A549 (cell line): ENCODE measurements around the gene UBL7. TPM values are rescaled to one million over a fixed set of nuclear protein-coding genes. Genes with fewer than 3 reads are reported as not detected.

Experiments
- ATAC-seq, 2 experiments: fragments of 200-7000 bp in 1 of 2; fragments of >200 bp in 1 of 2; cut with Nextera tagmentation in 1 of 2; cut with Tn5 transposase in 1 of 2; 3 replicates each; pipeline versions ENCODE4 v1.8.0 to v1.9.1; 2018 to 2020; ENCODE audit warnings: mild to moderate bottlenecking in 1 of 2, moderate library complexity in 1 of 2
- CTCF ChIA-PET: fragments of 300-600 bp; sonication (Branson Sonifier 250); formaldehyde crosslinking; extraction: SDS; loops from one replicate; lab custom pipeline; 2021; ENCODE audit warnings: antibody characterized with exemption, inconsistent platforms; lab: Yijun Ruan, JAX
- POLR2A ChIA-PET: fragments of 350-600 bp; formaldehyde crosslinking; extraction: SDS; loops from one replicate; lab custom pipeline; 2021; ENCODE audit warnings: antibody characterized with exemption, inconsistent platforms; lab: Yijun Ruan, JAX
- DNase-seq, 2 experiments: peaks; one replicate each; pipeline versions ENCODE4 v3.0.0 to v3.0.0-alpha.2; 2011 to 2016; ENCODE audit warnings: low read depth in 1 of 2, low spot score in 1 of 2
- FAIRE-seq: peaks from 2 replicates; lab custom pipeline; 2011; peaks lifted over from hg19 to GRCh38; lab: Jason Lieb, UNC
- H3K27ac ChIP-seq, 2 experiments: fragments of >200 bp; sonication (Bioruptor Twin); formaldehyde crosslinking; 3 replicates each; pipeline ENCODE4 v1.5.1; 2016 to 2017
- H3K4me1 ChIP-seq: fragments of >200 bp; sonication (Bioruptor Twin); formaldehyde crosslinking; 3 replicates; pipeline ENCODE4 v1.6.1; 2016
- H3K4me2 ChIP-seq: fragments of >200 bp; sonication (Bioruptor Twin); formaldehyde crosslinking; 3 replicates; pipeline ENCODE4 v1.6.1; 2016
- H3K4me3 ChIP-seq: fragments of >200 bp; sonication (Bioruptor Twin); formaldehyde crosslinking; 3 replicates; pipeline ENCODE4 v1.5.1; 2016
- H3K9me3 ChIP-seq: fragments of >200 bp; sonication (Bioruptor Twin); formaldehyde crosslinking; 3 replicates; pipeline ENCODE4 v1.6.1; 2016
- CEBPB ChIP-seq, 2 experiments: fragments of >200 bp in 1 of 2; sonication (Bioruptor Twin) in 1 of 2; formaldehyde crosslinking in 1 of 2; IDR thresholded peaks; 2 replicates each; pipeline ENCODE4 v1.6.1; 2012 to 2016
- CHD2 ChIP-seq: fragments of 150-350 bp; IDR thresholded peaks from 2 replicates; pipeline ENCODE4 v1.6.1; 2014; ENCODE audit warnings: low read length; ENCODE audit not compliant: partially characterized antibody
- CHD4 ChIP-seq: fragments of 200-600 bp; sonication (generic); IDR thresholded peaks from 2 replicates; pipeline ENCODE4 v1.6.1; 2016; ENCODE audit warnings: antibody characterized with exemption, mild to moderate bottlenecking, borderline replicate concordance
- CTCF ChIP-seq: fragments of >200 bp; sonication (Bioruptor Twin); formaldehyde crosslinking; IDR thresholded peaks from 3 replicates; pipeline ENCODE4 v1.5.1; 2016
- EP300 ChIP-seq, 2 experiments: fragments of >200 bp; sonication (Bioruptor Twin); formaldehyde crosslinking; IDR thresholded peaks; 2 replicates in 1 of 2; 3 replicates in 1 of 2; pipeline ENCODE4 v1.6.1; 2016 to 2017
- FOSL2 ChIP-seq, 2 experiments: fragments of 450-650 bp in 1 of 2; fragments of >200 bp in 1 of 2; sonication (Bioruptor Twin) in 1 of 2; formaldehyde crosslinking; IDR thresholded peaks; 2 replicates each; pipeline versions ENCODE4 v1.5.0 to v1.6.1; 2016 to 2020; ENCODE audit warnings: mild to moderate bottlenecking in 1 of 2, moderate library complexity in 1 of 2
- HOXA7 ChIP-seq: fragments of 250-450 bp; sonication (Bioruptor Pico); IDR thresholded peaks from 2 replicates; pipeline ENCODE4 v1.5.0; 2020; ENCODE audit warnings: mild to moderate bottlenecking, moderate library complexity
- JUN ChIP-seq, 2 experiments: fragments of >200 bp; sonication (Bioruptor Twin); formaldehyde crosslinking; IDR thresholded peaks; 2 replicates in 1 of 2; 3 replicates in 1 of 2; pipeline ENCODE4 v1.6.1; 2016 to 2017
- JUNB ChIP-seq: fragments of >200 bp; sonication (Bioruptor Twin); formaldehyde crosslinking; IDR thresholded peaks from 2 replicates; pipeline ENCODE4 v1.6.1; 2016
- MAX ChIP-seq: IDR thresholded peaks from 2 replicates; pipeline ENCODE4 v1.6.1; 2012
- RAD21 ChIP-seq, 2 experiments: fragments of >200 bp in 1 of 2; sonication (Bioruptor Twin) in 1 of 2; formaldehyde crosslinking in 1 of 2; IDR thresholded peaks in 1 of 2; conservative IDR thresholded peaks in 1 of 2; 2 replicates in 1 of 2; 3 replicates in 1 of 2; pipeline ENCODE4 v1.6.1; 2012 to 2018; ENCODE audit warnings: inconsistent platforms in 1 of 2
- RFX5 ChIP-seq: fragments of 450-650 bp; IDR thresholded peaks from 2 replicates; pipeline ENCODE4 v1.7.1; 2014; ENCODE audit warnings: antibody characterized with exemption, mild to moderate bottlenecking, moderate library complexity
- RNF2 ChIP-seq: fragments of 200-600 bp; sonication (generic); IDR thresholded peaks from 2 replicates; pipeline ENCODE4 v1.6.1; 2016; ENCODE audit warnings: low read depth, mild to moderate bottlenecking, antibody characterized with exemption, moderate library complexity, borderline replicate concordance
- TFCP2L1 ChIP-seq: fragments of 250-450 bp; sonication (Bioruptor Pico); IDR thresholded peaks from 2 replicates; pipeline ENCODE4 v1.5.0; 2021; ENCODE audit warnings: mild to moderate bottlenecking
- WGBS: methylation state at CpG from one replicate; pipeline ENCODE4 v1.1.6; 2017; ENCODE audit errors: missing lambda C conversion rate; 5-methylcytosine and 5-hydroxymethylcytosine counted together
- polyA plus RNA-seq, 4 experiments: library from polyadenylated mRNA; depleted of rRNA in 3 of 4; stranded (reverse); fragments of >200 nt; fragmentation: RNase III in 1 of 4; extraction: RNeasy Plus Mini Kit Qiagen cat#74134 plus additional on column Dnase treatment in 1 of 4; gene quantifications; 2 replicates in 3 of 4; 3 replicates in 1 of 4; pipeline ENCODE4 v1.2.3, GENCODE V29; 2011 to 2017
- small RNA-seq, 6 experiments: library from RNA; depleted of rRNA; stranded (forward); fragments of <200 nt; gene quantifications; one replicate each; pipeline ENCODE3, GENCODE V24; 2012

UBL7 gene
- polyA plus RNA-seq, 2 of the 4 experiments (the other 2 are of a cell fraction), result 32.6 to 48.5 TPM

- 71% methylated on average over 7 of the region's 9 CpGs for WGBS
- Histone ChIP-seq H3K4me3 (no peak overlapping the region), H3K4me1 (peaks cover 22% of the 10 kb centered on the region), H3K27ac (peak overlapping the region; percentile 47 to 80; a peak in 5 of 6 replicates), H3K9me3 (no peaks in the 10 kb centered on the region), H3K4me2 (peak overlapping the region; percentile 61)
- FAIRE-seq, result no peak
- TF ChIP-seq MAX, result peak; percentile 29; the same call in 1 of the 2 replicates
- TF ChIP-seq FOSL2 (IDR thresholded peaks at IDR 0.05), result 0 out of 2 replicates have a peak, but pooled peaks have one; percentile 8
- peak; percentile 81 for TF ChIP-seq FOSL2 (CRISPR knock-in tag; IDR thresholded peaks at IDR 0.05)
- TF ChIP-seq RNF2, result no peak
- TF ChIP-seq JUNB, result peak; percentile 45
- TF ChIP-seq CHD2, result no peak
- peak; percentile 61 to 69 for DNase-seq
- ATAC-seq, result peak; percentile 74 to 83
- CTCF ChIA-PET, result interaction anchor here (0.8 to 2.0 kb wide), 6 partner anchors 11 to 43 kb away, joined by 3 to 7 read pairs (median 4); partner anchors contain the start of gene SEMA7A
- POLR2A ChIA-PET, result no interaction called here
Measured at GRCh38 chr15:74396445-74397238, 64.3 kb downstream of the UBL7 start.

GRCh38 chr15:74396146-74396438 lies 64.9 kb downstream of the UBL7 start:
- no peak overlapping the region; the same call in 2 of the 3 replicates for H3K4me2 ChIP-seq
- no peak for FAIRE-seq

More at GRCh38 chr15:74396146-74396438, 64.9 kb downstream of the UBL7 start:
- peaks cover 22% of the 10 kb centered on the region for H3K4me1 ChIP-seq
- DNase-seq, result no peak
- TF ChIP-seq CEBPB (IDR thresholded peaks at IDR 0.05) (no peak), EP300 (IDR thresholded peaks at IDR 0.05) (no peak), HOXA7 (CRISPR knock-in tag) (no peak), JUN (IDR thresholded peaks at IDR 0.05) (no peak), TFCP2L1 (CRISPR knock-in tag) (no peak), RFX5 (no peak), RAD21 (conservative IDR thresholded peaks at IDR 0.05 in 1 of 2, IDR thresholded peaks at IDR 0.05 in 1 of 2) (no peak), CHD4 (no peak), CTCF (no peak)
- TF ChIP-seq, all 56 proteins: peak for 0
- ATAC-seq, result no peak
- POLR2A ChIA-PET, result interaction anchor here (0.5 kb wide), 1 partner anchor 793 kb away, joined by 4 read pairs; no protein-coding TSS in a partner anchor
- CTCF ChIA-PET, result interaction anchor here (1.2 to 2.0 kb wide), 5 partner anchors 10 to 43 kb away, joined by 4 to 9 read pairs (median 5); partner anchors contain the start of gene SEMA7A
- H3K4me3 ChIP-seq, result no peak overlapping the region
- H3K9me3 ChIP-seq, result no peaks in the 10 kb centered on the region
- peak overlapping the region in 1 of 2 experiments; percentile 80; a peak in 2 of 6 replicates for H3K27ac ChIP-seq
- WGBS, result 74% methylated on average over 6 of the region's 10 CpGs

Small RNAs within 50 kb of the gene (small RNA-seq; reads per million reads assigned to genes)
- gene MIR6881 (0 reads per million in 6 experiments), gene RF00591 (0 reads per million in 6 experiments)

Other genes starting within 250 kb of the UBL7 start
- 5.4 and 5.9 TPM in 2 replicates for gene CCDC33, start 224.8 kb downstream of the UBL7 start, polyA plus RNA-seq (2011; rRNA removed)
- 9.2 to 11.9 TPM (median 10.4 TPM) in 3 replicates for gene CCDC33, start 224.8 kb downstream of the UBL7 start, polyA plus RNA-seq (2017; fragmentation: RNase III; extraction: RNeasy Plus Mini Kit Qiagen cat#74134 plus additional on column Dnase treatment)
- gene CYP11A1, start 93.5 kb downstream of the UBL7 start, polyA plus RNA-seq (2011; rRNA removed), result not detected in 2 replicates
- gene CYP11A1, start 93.5 kb downstream of the UBL7 start, polyA plus RNA-seq (2017; fragmentation: RNase III; extraction: RNeasy Plus Mini Kit Qiagen cat#74134 plus additional on column Dnase treatment), result 0.06 TPM in 1 of 3 replicates, not detected in the others
- gene SEMA7A, start 27.2 kb downstream of the UBL7 start, polyA plus RNA-seq (2011; rRNA removed), result 0.44 and 0.63 TPM in 2 replicates
- gene SEMA7A, start 27.2 kb downstream of the UBL7 start, polyA plus RNA-seq (2017; fragmentation: RNase III; extraction: RNeasy Plus Mini Kit Qiagen cat#74134 plus additional on column Dnase treatment), result 1.2 to 1.7 TPM (median 1.7 TPM) in 3 replicates
- gene ARID3B, start 80.1 kb upstream of the UBL7 start, polyA plus RNA-seq (2011; rRNA removed), result 2.3 and 2.5 TPM in 2 replicates
- gene ARID3B, start 80.1 kb upstream of the UBL7 start, polyA plus RNA-seq (2017; fragmentation: RNase III; extraction: RNeasy Plus Mini Kit Qiagen cat#74134 plus additional on column Dnase treatment), result 2.1 to 2.6 TPM (median 2.3 TPM) in 3 replicates
- 35.7 and 42.5 TPM in 2 replicates for gene CLK3, start 154.7 kb upstream of the UBL7 start, polyA plus RNA-seq (2011; rRNA removed)
- gene CLK3, start 154.7 kb upstream of the UBL7 start, polyA plus RNA-seq (2017; fragmentation: RNase III; extraction: RNeasy Plus Mini Kit Qiagen cat#74134 plus additional on column Dnase treatment), result 39.1 to 48.2 TPM (median 47.0 TPM) in 3 replicates
- gene EDC3, start 234.9 kb upstream of the UBL7 start, polyA plus RNA-seq (2011; rRNA removed), result 23.2 and 31.2 TPM in 2 replicates
- gene EDC3, start 234.9 kb upstream of the UBL7 start, polyA plus RNA-seq (2017; fragmentation: RNase III; extraction: RNeasy Plus Mini Kit Qiagen cat#74134 plus additional on column Dnase treatment), result 17.7 to 24.1 TPM (median 23.4 TPM) in 3 replicates